SK-N-SH treated with all-trans-retinoic acid at 6 μM for 48 hours (cell line): ENCODE data around the gene TBC1D2B.

Experiments
- ARNTL ChIP-seq: fragments of 450-650 bp; formaldehyde crosslinking; IDR thresholded peaks from 2 replicates; pipeline ENCODE4 v1.5.0; 2020; ENCODE audit warnings: low read depth, mild to moderate bottlenecking, moderate library complexity, borderline replicate concordance
- ESRRG ChIP-seq: fragments of 250-450 bp; sonication (Bioruptor Pico); IDR thresholded peaks from 2 replicates; pipeline ENCODE4 v1.6.1; 2021; ENCODE audit warnings: mild to moderate bottlenecking
- GLIS3 ChIP-seq: fragments of 250-450 bp; sonication (Bioruptor Pico); IDR thresholded peaks from 2 replicates; pipeline ENCODE4 v1.5.0; 2020; ENCODE audit warnings: mild to moderate bottlenecking, moderate library complexity
- SNAI2 ChIP-seq: fragments of 250-450 bp; sonication (Bioruptor Pico); IDR thresholded peaks from 2 replicates; pipeline ENCODE4 v1.5.0; 2020; ENCODE audit warnings: mild to moderate bottlenecking, moderate library complexity
- TCF4 ChIP-seq: fragments of 250-450 bp; sonication (Bioruptor Pico); IDR thresholded peaks from 2 replicates; pipeline ENCODE4 v1.8.0; 2021; ENCODE audit warnings: mild to moderate bottlenecking, moderate library complexity, borderline replicate concordance
- TOX ChIP-seq: fragments of 250-450 bp; sonication (Bioruptor Pico); IDR thresholded peaks from 2 replicates; pipeline ENCODE4 v1.8.0; 2021; ENCODE audit warnings: mild to moderate bottlenecking, moderate library complexity, borderline replicate concordance
- ZC3H10 ChIP-seq: fragments of 250-450 bp; sonication (Bioruptor Pico); IDR thresholded peaks from 2 replicates; pipeline ENCODE4 v1.5.1; 2021; ENCODE audit warnings: mild to moderate bottlenecking, moderate library complexity
- ZFP30 ChIP-seq: fragments of 450-650 bp; formaldehyde crosslinking; IDR thresholded peaks from 2 replicates; pipeline ENCODE4 v1.5.0; 2022; ENCODE audit warnings: mild to moderate bottlenecking, moderate library complexity
- ZNF8 ChIP-seq: fragments of 450-650 bp; formaldehyde crosslinking; IDR thresholded peaks from 2 replicates; pipeline ENCODE4 v1.5.0; 2020; ENCODE audit warnings: mild to moderate bottlenecking, moderate library complexity
- TF ChIP-seq, protein P1 (sequence below): fragments of 250-450 bp; sonication (Bioruptor Pico); IDR thresholded peaks from 2 replicates; pipeline ENCODE4 v1.5.1; 2020; ENCODE audit warnings: low read depth, mild to moderate bottlenecking, moderate library complexity
- TF ChIP-seq, protein P2 (sequence below): fragments of 250-450 bp; sonication (Bioruptor Pico); IDR thresholded peaks from 2 replicates; pipeline ENCODE4 v1.5.0; 2020; ENCODE audit warnings: mild to moderate bottlenecking, moderate library complexity
- TF ChIP-seq, protein P3 (sequence below): fragments of 250-450 bp; sonication (Bioruptor Pico); IDR thresholded peaks from 2 replicates; pipeline ENCODE4 v1.8.0; 2020; ENCODE audit warnings: mild to moderate bottlenecking, moderate library complexity, borderline replicate concordance
- TF ChIP-seq, protein P4 (sequence below): fragments of 250-450 bp; sonication (Bioruptor Pico); IDR thresholded peaks from 2 replicates; pipeline ENCODE4 v1.5.1; 2021; ENCODE audit warnings: mild to moderate bottlenecking, moderate library complexity
- TF ChIP-seq, protein P5 (sequence below): fragments of 250-450 bp; sonication (Bioruptor Pico); IDR thresholded peaks from 2 replicates; pipeline ENCODE4 v1.8.0; 2021; ENCODE audit warnings: low read depth, mild to moderate bottlenecking, moderate library complexity, borderline replicate concordance

DNA sequence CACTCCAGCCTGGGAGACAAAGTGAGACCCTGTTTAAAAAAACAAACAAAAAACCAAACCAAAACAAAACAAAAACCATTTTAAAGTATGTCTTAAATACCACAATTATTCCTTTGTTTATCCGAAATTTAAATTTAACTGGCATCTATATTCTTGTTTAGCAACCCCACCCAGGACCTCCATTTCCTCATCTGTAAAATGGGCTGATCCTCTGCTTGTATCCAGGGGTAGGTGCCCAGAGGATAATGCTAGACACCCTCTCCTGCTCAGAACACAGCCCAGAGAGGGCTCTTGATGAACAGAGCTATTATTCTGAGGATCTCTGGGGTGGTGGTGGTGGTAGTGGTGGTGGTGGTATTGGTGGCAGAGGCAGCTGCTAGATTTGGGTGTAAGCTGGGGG is 24.7 kb upstream of the TBC1D2B start:
- TF ChIP-seq, protein P1, sequence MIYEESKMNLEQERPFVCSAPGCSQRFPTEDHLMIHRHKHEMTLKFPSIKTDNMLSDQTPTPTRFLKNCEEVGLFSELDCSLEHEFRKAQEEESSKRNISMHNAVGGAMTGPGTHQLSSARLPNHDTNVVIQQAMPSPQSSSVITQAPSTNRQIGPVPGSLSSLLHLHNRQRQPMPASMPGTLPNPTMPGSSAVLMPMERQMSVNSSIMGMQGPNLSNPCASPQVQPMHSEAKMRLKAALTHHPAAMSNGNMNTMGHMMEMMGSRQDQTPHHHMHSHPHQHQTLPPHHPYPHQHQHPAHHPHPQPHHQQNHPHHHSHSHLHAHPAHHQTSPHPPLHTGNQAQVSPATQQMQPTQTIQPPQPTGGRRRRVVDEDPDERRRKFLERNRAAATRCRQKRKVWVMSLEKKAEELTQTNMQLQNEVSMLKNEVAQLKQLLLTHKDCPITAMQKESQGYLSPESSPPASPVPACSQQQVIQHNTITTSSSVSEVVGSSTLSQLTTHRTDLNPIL, result no peak
- no peak for TF ChIP-seq ZFP30 (CRISPR knock-in tag)
- TF ChIP-seq GLIS3 (CRISPR knock-in tag), result no peak
- TF ChIP-seq, protein P2, sequence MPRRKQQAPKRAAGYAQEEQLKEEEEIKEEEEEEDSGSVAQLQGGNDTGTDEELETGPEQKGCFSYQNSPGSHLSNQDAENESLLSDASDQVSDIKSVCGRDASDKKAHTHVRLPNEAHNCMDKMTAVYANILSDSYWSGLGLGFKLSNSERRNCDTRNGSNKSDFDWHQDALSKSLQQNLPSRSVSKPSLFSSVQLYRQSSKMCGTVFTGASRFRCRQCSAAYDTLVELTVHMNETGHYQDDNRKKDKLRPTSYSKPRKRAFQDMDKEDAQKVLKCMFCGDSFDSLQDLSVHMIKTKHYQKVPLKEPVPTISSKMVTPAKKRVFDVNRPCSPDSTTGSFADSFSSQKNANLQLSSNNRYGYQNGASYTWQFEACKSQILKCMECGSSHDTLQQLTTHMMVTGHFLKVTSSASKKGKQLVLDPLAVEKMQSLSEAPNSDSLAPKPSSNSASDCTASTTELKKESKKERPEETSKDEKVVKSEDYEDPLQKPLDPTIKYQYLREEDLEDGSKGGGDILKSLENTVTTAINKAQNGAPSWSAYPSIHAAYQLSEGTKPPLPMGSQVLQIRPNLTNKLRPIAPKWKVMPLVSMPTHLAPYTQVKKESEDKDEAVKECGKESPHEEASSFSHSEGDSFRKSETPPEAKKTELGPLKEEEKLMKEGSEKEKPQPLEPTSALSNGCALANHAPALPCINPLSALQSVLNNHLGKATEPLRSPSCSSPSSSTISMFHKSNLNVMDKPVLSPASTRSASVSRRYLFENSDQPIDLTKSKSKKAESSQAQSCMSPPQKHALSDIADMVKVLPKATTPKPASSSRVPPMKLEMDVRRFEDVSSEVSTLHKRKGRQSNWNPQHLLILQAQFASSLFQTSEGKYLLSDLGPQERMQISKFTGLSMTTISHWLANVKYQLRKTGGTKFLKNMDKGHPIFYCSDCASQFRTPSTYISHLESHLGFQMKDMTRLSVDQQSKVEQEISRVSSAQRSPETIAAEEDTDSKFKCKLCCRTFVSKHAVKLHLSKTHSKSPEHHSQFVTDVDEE, result no peak
- TF ChIP-seq, protein P3, sequence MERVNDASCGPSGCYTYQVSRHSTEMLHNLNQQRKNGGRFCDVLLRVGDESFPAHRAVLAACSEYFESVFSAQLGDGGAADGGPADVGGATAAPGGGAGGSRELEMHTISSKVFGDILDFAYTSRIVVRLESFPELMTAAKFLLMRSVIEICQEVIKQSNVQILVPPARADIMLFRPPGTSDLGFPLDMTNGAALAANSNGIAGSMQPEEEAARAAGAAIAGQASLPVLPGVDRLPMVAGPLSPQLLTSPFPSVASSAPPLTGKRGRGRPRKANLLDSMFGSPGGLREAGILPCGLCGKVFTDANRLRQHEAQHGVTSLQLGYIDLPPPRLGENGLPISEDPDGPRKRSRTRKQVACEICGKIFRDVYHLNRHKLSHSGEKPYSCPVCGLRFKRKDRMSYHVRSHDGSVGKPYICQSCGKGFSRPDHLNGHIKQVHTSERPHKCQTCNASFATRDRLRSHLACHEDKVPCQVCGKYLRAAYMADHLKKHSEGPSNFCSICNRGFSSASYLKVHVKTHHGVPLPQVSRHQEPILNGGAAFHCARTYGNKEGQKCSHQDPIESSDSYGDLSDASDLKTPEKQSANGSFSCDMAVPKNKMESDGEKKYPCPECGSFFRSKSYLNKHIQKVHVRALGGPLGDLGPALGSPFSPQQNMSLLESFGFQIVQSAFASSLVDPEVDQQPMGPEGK (CRISPR knock-in tag), result no peak
- TF ChIP-seq ESRRG (CRISPR knock-in tag), result no peak
- no peak for TF ChIP-seq SNAI2 (CRISPR knock-in tag)
- no peak for TF ChIP-seq ARNTL (CRISPR knock-in tag)
- TF ChIP-seq TCF4 (CRISPR knock-in tag), result no peak
- no peak for TF ChIP-seq ZC3H10
- TF ChIP-seq, protein P4, sequence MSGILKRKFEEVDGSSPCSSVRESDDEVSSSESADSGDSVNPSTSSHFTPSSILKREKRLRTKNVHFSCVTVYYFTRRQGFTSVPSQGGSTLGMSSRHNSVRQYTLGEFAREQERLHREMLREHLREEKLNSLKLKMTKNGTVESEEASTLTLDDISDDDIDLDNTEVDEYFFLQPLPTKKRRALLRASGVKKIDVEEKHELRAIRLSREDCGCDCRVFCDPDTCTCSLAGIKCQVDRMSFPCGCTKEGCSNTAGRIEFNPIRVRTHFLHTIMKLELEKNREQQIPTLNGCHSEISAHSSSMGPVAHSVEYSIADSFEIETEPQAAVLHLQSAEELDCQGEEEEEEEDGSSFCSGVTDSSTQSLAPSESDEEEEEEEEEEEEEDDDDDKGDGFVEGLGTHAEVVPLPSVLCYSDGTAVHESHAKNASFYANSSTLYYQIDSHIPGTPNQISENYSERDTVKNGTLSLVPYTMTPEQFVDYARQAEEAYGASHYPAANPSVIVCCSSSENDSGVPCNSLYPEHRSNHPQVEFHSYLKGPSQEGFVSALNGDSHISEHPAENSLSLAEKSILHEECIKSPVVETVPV, result no peak
- TF ChIP-seq ZNF8 (CRISPR knock-in tag), result no peak
- TF ChIP-seq, protein P5, sequence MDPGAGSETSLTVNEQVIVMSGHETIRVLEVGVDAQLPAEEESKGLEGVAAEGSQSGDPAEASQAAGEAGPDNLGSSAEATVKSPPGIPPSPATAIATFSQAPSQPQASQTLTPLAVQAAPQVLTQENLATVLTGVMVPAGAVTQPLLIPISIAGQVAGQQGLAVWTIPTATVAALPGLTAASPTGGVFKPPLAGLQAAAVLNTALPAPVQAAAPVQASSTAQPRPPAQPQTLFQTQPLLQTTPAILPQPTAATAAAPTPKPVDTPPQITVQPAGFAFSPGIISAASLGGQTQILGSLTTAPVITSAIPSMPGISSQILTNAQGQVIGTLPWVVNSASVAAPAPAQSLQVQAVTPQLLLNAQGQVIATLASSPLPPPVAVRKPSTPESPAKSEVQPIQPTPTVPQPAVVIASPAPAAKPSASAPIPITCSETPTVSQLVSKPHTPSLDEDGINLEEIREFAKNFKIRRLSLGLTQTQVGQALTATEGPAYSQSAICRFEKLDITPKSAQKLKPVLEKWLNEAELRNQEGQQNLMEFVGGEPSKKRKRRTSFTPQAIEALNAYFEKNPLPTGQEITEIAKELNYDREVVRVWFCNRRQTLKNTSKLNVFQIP (CRISPR knock-in tag), result no peak
- no peak for TF ChIP-seq TOX (CRISPR knock-in tag)
